Measurements from ENCODE around the gene CDSN. TPM values are rescaled to one million over a fixed set of nuclear protein-coding genes. Genes with fewer than 3 reads are reported as not detected.

The CDSN gene
- total and polyA plus RNA-seq, 2 of the 8 experiments (the other 6 are each of a cell fraction or from before 2014, with no cell fraction given) = not detected

GRCh38 chr6:31144970-31145340 lies 24.7 kb upstream of the CDSN start (continued):
- TF ChIP-seq CTCF (IDR thresholded peaks at IDR 0.05; ENCODE audit: control extremely low read depth in 1 of 3, insufficient read depth in 1 of 3, low read depth in 1 of 3, low read length in 3 of 3) (no peak), FOSL1 (IDR thresholded peaks at IDR 0.05; ENCODE audit: insufficient read depth, low read depth, low read length) (no peak), RBBP5 (IDR thresholded peaks at IDR 0.05; ENCODE audit: borderline replicate concordance, low read depth, low read length) (no peak), SIN3A (conservative IDR thresholded peaks at IDR 0.05 in 1 of 2, IDR thresholded peaks at IDR 0.05 in 1 of 2; ENCODE audit: low read depth in 1 of 2, low read length in 2 of 2) (no peak), POLR2A (IDR thresholded peaks at IDR 0.05; ENCODE audit: control extremely low read depth in 1 of 2, low read depth in 2 of 2, low read length in 2 of 2) (no peak), HDAC2 (IDR thresholded peaks at IDR 0.05; ENCODE audit: borderline replicate concordance in 1 of 2, low read depth in 2 of 2, low read length in 2 of 2) (no peak)

All from H1 (cell line).